Body of pancreas (tissue), 4 donors: ENCODE results near the gene SGTA. TPM values are rescaled to one million over a fixed set of nuclear protein-coding genes. Genes with fewer than 3 reads are reported as not detected.
A peak's percentile ranks its signal among the peaks of the same experiment; 100 is the strongest.

Experiments used
- ATAC-seq: fragments of 150-250 bp; one replicate; pipeline ENCODE4 v1.9.1; 2016
- DNase-seq, 4 donors: peaks; one replicate each; pipeline ENCODE4 v3.0.0-alpha.2; 2019
- H3K27ac ChIP-seq, 4 donors: fragments of 200-600 bp; sonication (generic); 1 replicate in 3 of 4; 2 replicates in 1 of 4; pipeline versions ENCODE4 v1.5.1 to v1.6.1; 2016 to 2019; ENCODE audit warnings: mild to moderate bottlenecking in 1 of 4, mixed read lengths in 1 of 4, moderate library complexity in 1 of 4
- H3K27me3 ChIP-seq, 2 donors: fragments of 200-600 bp; sonication (generic); one replicate each; pipeline ENCODE4 v1.6.0; 2016; ENCODE audit warnings: mild to moderate bottlenecking in 1 of 2
- H3K36me3 ChIP-seq, 2 donors: fragments of 200-600 bp; sonication (generic); replicated peaks in 1 of 2; 2 replicates each; pipeline ENCODE4 v1.5.1; 2016; ENCODE audit warnings: low read depth in 2 of 2; ENCODE audit not compliant: insufficient read depth in 1 of 2
- H3K4me1 ChIP-seq: fragments of 200-600 bp; sonication (generic); one replicate; pipeline ENCODE4 v1.6.0; 2016
- H3K4me3 ChIP-seq, 2 donors: fragments of 200-600 bp; sonication (generic); 1 replicate in 1 of 2; 2 replicates in 1 of 2; pipeline ENCODE4 v1.5.1; 2016 to 2019
- H3K9me3 ChIP-seq, 3 donors: fragments of 200-600 bp; sonication (generic); 1 replicate in 2 of 3; 2 replicates in 1 of 3; pipeline ENCODE4 v1.5.1; 2016
- POLR2A ChIP-seq, 3 donors: fragments of 450-650 bp; IDR thresholded peaks; one replicate each; pipeline ENCODE4 v1.6.1; 2016; ENCODE audit warnings: antibody characterized with exemption in 3 of 3, mild to moderate bottlenecking in 2 of 3
- WGBS, 2 donors: methylation state at CpG; one replicate each; pipeline ENCODE4 v1.1.5; 2017; 5-methylcytosine and 5-hydroxymethylcytosine counted together
- intact Hi-C: fragments of 100-400 bp; cut with DNase I; formaldehyde crosslinking; loops from one replicate; pipeline ENCODE4 v1.15.1; 2023
- total RNA-seq, 2 donors: library from RNA; depleted of rRNA; stranded (reverse); fragments of >200 nt; gene quantifications; one replicate each; pipeline ENCODE4 v1.1.0, GENCODE V29; 2016
- TF ChIP-seq, protein P1 (sequence below), 7 experiments: fragments of 450-650 bp in 4 of 7; fragments of 200-600 bp in 3 of 7; sonication (generic) in 3 of 7; IDR thresholded peaks; one replicate each; pipeline ENCODE4 v1.5.1; 2016 to 2019; ENCODE audit warnings: antibody characterized with exemption in 7 of 7

Gene SGTA
- total RNA-seq, 2 donors from 2014 or later: 24.6 to 41.5 TPM

DNA sequence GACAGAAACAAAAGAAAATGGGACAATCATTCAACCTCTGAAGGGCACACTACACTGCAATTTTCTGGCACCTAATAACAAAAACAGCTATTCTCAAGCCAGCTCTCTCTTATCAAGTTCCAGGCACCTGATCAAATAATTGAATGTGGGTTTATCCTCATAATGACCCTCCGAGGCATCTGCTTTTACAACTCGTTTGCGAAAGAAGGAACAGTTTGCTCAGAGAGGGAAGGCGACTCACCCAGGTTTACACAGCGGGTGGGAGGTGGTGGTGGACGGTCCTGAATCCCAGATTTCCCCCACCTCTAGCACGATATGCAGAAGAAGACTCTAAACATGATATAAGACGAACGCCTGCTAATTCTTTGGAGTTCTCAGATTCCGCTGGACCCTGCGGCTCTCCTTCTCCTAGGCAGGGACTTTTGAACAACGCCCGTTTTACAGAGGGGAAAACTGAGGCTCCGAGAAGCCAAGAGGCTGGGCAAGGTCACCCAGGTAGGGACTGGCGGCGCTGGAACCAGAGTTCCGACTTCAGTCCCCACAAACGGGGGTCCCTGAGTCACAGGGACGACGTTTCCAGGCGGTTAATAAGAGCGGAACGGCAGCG is 641 bp downstream of the SGTA start:
- H3K27ac ChIP-seq: peak overlapping the region in 3 of 4 donors; percentile 91 to 95 (median 93)
- intact Hi-C loops: no loop called here
- H3K9me3 ChIP-seq: no peaks in the 10 kb centered on the region
- TF ChIP-seq, protein P1, sequence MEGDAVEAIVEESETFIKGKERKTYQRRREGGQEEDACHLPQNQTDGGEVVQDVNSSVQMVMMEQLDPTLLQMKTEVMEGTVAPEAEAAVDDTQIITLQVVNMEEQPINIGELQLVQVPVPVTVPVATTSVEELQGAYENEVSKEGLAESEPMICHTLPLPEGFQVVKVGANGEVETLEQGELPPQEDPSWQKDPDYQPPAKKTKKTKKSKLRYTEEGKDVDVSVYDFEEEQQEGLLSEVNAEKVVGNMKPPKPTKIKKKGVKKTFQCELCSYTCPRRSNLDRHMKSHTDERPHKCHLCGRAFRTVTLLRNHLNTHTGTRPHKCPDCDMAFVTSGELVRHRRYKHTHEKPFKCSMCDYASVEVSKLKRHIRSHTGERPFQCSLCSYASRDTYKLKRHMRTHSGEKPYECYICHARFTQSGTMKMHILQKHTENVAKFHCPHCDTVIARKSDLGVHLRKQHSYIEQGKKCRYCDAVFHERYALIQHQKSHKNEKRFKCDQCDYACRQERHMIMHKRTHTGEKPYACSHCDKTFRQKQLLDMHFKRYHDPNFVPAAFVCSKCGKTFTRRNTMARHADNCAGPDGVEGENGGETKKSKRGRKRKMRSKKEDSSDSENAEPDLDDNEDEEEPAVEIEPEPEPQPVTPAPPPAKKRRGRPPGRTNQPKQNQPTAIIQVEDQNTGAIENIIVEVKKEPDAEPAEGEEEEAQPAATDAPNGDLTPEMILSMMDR (IDR thresholded peaks at IDR 0.05): no peak
- TF ChIP-seq POLR2A (IDR thresholded peaks at IDR 0.05): no peak
- H3K4me3 ChIP-seq: peak overlapping the region; percentile 96 to 97
- no peaks in the 10 kb centered on the region for H3K27me3 ChIP-seq
- H3K36me3 ChIP-seq: no peaks in the 10 kb centered on the region
- ATAC-seq: no peak
- WGBS, 2 donors: 0 to 1% methylated on average over 9 to 24 of the region's 24 CpGs
- H3K4me1 ChIP-seq: peaks cover 48% of the 10 kb centered on the region
- peak in 1 of 4 donors; percentile 16 for DNase-seq

GRCh38 chr19:2780284-2780683 is 2.8 kb downstream of the SGTA start:
- no peak for ATAC-seq
- H3K4me3 ChIP-seq: no peak overlapping the region
- no peaks in the 10 kb centered on the region for H3K27me3 ChIP-seq
- TF ChIP-seq, protein P1 (IDR thresholded peaks at IDR 0.05): no peak
- TF ChIP-seq POLR2A (IDR thresholded peaks at IDR 0.05): no peak
- 79 to 97% methylated on average over 6 to 7 of the region's 7 CpGs for WGBS, 2 donors
- peaks cover 40% of the 10 kb centered on the region for H3K4me1 ChIP-seq
- no peaks in the 10 kb centered on the region for H3K36me3 ChIP-seq
- no peak for DNase-seq
- no peaks in the 10 kb centered on the region for H3K9me3 ChIP-seq
- intact Hi-C loops: no loop called here
- H3K27ac ChIP-seq: no peak overlapping the region

- Histone ChIP-seq H3K36me3 (no peaks in the 10 kb centered on the region), H3K27me3 (no peaks in the 10 kb centered on the region), H3K9me3 (no peaks in the 10 kb centered on the region), H3K27ac (no peak overlapping the region), H3K4me1 (peaks cover 31% of the 10 kb centered on the region), H3K4me3 (no peak overlapping the region)
- no peak for TF ChIP-seq POLR2A (IDR thresholded peaks at IDR 0.05)
- TF ChIP-seq, protein P1 (IDR thresholded peaks at IDR 0.05): no peak
- 69 to 77% methylated on average over 12 to 14 of the region's 14 CpGs for WGBS, 2 donors
- DNase-seq: no peak
- ATAC-seq: no peak
- intact Hi-C loops: no loop called here
Observed at GRCh38 chr19:2779121-2779740, 3.8 kb downstream of the SGTA start.

- Histone ChIP-seq H3K27me3 (no peaks in the 10 kb centered on the region), H3K4me3 (no peak overlapping the region), H3K9me3 (no peaks in the 10 kb centered on the region), H3K4me1 (peaks cover 23% of the 10 kb centered on the region), H3K27ac (no peak overlapping the region), H3K36me3 (no peaks in the 10 kb centered on the region)
- 87 to 96% methylated on average over 13 to 19 of the region's 19 CpGs for WGBS, 2 donors
- TF ChIP-seq, protein P1 (IDR thresholded peaks at IDR 0.05): no peak
- TF ChIP-seq POLR2A (IDR thresholded peaks at IDR 0.05): no peak
- ATAC-seq: no peak
- intact Hi-C loops: no loop called here
- DNase-seq: no peak
Observed at GRCh38 chr19:2777952-2778683, 5.0 kb downstream of the SGTA start.
